HG02981 (cell line): Measurements from ENCODE around the gene COL16A1.

ENCODE experiments used
- ATAC-seq: cut with Tn5 transposase; IDR thresholded peaks from one replicate; pipeline ENCODE4 v1.9.1; 2021; ENCODE audit warnings: mild to moderate bottlenecking, moderate library complexity; ENCODE audit not compliant: unreplicated experiment

The COL16A1 gene

DNA sequence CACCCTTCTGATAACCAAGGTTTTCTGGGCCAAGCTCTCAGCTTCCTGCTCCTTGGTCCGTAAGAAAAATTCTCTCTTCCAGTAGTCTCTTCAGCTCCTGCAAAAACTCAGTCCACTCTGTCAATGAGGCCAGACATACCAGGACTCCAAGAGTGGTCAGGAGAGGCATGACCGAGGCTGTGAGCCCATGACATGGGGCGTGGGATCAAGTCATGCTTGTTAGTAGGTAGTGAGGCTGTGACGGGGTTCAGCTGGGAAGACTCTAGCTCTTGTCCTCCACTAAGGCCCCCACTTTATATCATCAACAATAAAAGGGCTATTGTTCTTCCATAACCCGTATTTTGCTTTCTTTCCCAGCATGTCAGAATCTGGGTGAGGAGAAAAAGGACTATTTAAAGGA lies 96.5 kb downstream of the COL16A1 start:
- ATAC-seq: no peak

DNA sequence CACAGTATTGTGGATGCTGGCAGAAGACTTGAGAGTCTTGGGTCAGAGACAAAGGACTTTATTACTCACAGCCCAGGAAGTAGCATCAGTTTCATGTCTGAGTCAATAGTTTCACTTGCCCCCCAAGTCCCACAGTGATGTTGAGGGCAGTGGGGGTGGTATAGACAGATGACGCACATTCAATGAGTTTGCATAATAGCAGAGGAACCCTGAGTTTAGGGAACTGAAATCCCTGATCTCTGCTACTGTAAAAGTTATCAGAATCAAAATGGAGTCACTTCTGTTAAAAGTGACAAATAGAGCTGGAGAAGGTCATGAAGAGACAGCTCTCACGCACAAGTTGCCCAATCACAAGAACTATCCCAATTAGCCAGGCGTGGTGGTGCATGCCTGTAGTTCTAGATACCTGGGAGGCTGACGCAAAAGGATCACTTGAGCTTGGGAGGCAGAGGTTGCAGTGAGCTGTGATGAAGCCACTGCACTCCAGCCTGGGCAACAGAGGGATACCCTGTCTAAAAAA lies 97.8 kb downstream of the COL16A1 start:
- peak; percentile 97 for ATAC-seq
